K562 (cell line): ENCODE results near the gene SF3A2. TPM values are rescaled to one million over a fixed set of nuclear protein-coding genes. Genes with fewer than 3 reads are reported as not detected.
A peak's percentile ranks its signal among the peaks of the same experiment; 100 is the strongest.

ENCODE experiments used
- ATAC-seq: fragments of 200-7000 bp; cut with Tn5 transposase; 3 replicates; pipeline ENCODE4 v1.9.1; 2020; ENCODE audit warnings: moderate library complexity
- BruUV-seq: library from RNA; stranded (reverse); fragments of 400-500 nt; replicated peaks from 2 replicates; lab custom pipeline; 2021; lab: Mats Ljungman, UMichigan
- CTCF ChIA-PET: fragments of 300-600 bp; formaldehyde crosslinking; extraction: SDS; loops from one replicate; lab custom pipeline; 2021; ENCODE audit warnings: low intra/inter-chr PET ratio; lab: Yijun Ruan, JAX
- POLR2A ChIA-PET: fragments of 300-600, 350-650 bp; sonication (Branson Sonifier 250); formaldehyde crosslinking; extraction: SDS; loops from one replicate; lab custom pipeline; 2021; ENCODE audit warnings: antibody characterized with exemption, inconsistent platforms; lab: Yijun Ruan, JAX
- DNase-seq, 4 experiments: peaks; one replicate each; pipeline versions ENCODE4 v3.0.0 to v3.0.0-alpha.2; 2011 to 2018; ENCODE audit warnings: low spot score in 3 of 4, mixed read lengths in 3 of 4; ENCODE audit errors: extremely low read depth in 1 of 4
- FAIRE-seq: peaks from 2 replicates; lab custom pipeline; 2011; peaks lifted over from hg19 to GRCh38; lab: Jason Lieb, UNC
- H2AFZ ChIP-seq: 2 replicates; pipeline ENCODE4 v1.6.0; 2011; ENCODE audit warnings: low read depth, low read length, control low read depth, inconsistent platforms
- H3K27ac ChIP-seq: fragments of 200-600 bp; 3 replicates; pipeline ENCODE4 v1.8.0; 2011; ENCODE audit warnings: low read depth, mild to moderate bottlenecking, control low read depth, inconsistent platforms, low read length, moderate library complexity, mixed read lengths; ENCODE audit errors: extremely low read depth
- H3K27me3 ChIP-seq, 2 experiments: fragments of 300-600 bp in 1 of 2; 2 replicates in 1 of 2; 3 replicates in 1 of 2; pipeline versions ENCODE4 v1.6.0 to v1.8.0; 2011; ENCODE audit warnings: inconsistent platforms in 2 of 2, low read length in 2 of 2, mild to moderate bottlenecking in 1 of 2, mixed read lengths in 1 of 2, moderate library complexity in 1 of 2; ENCODE audit not compliant: control insufficient read depth in 2 of 2, insufficient read depth in 2 of 2
- H3K36me3 ChIP-seq: fragments of 300-600 bp; 3 replicates; pipeline ENCODE4 v1.8.0; 2011; ENCODE audit warnings: mild to moderate bottlenecking, low read length, inconsistent platforms; ENCODE audit not compliant: control insufficient read depth, insufficient read depth
- H3K4me1 ChIP-seq, 2 experiments: fragments of 200-600 bp in 1 of 2; replicated peaks in 1 of 2; 2 replicates in 1 of 2; 3 replicates in 1 of 2; pipeline versions ENCODE4 v1.5.1 to v1.8.0; 2011; ENCODE audit warnings: inconsistent platforms in 2 of 2, low read length in 2 of 2, mild to moderate bottlenecking in 1 of 2, mixed read lengths in 1 of 2, moderate library complexity in 1 of 2; ENCODE audit not compliant: control insufficient read depth in 2 of 2, insufficient read depth in 2 of 2
- H3K4me2 ChIP-seq: 2 replicates; pipeline ENCODE4 v1.6.1; 2011; ENCODE audit warnings: low read length, control low read depth, inconsistent platforms, mixed read lengths; ENCODE audit not compliant: insufficient read depth
- H3K4me3 ChIP-seq: fragments of 200-600 bp; sonication (generic), shearing (Covaris generic); 2 replicates; pipeline ENCODE4 v1.5.1; 2016; ENCODE audit warnings: control low read depth, inconsistent platforms
- H3K79me2 ChIP-seq: fragments of 200-600 bp; 3 replicates; pipeline ENCODE4 v1.8.0; 2011; ENCODE audit warnings: low read length, inconsistent platforms; ENCODE audit not compliant: control insufficient read depth, insufficient read depth
- H3K9ac ChIP-seq, 2 experiments: 2 replicates each; pipeline versions ENCODE4 v1.6.0 to v1.6.1; 2011; ENCODE audit warnings: low read depth in 2 of 2, low read length in 2 of 2, control low read depth in 1 of 2, inconsistent platforms in 1 of 2, mild to moderate bottlenecking in 1 of 2, mixed read lengths in 1 of 2; ENCODE audit not compliant: insufficient read depth in 1 of 2
- H3K9me1 ChIP-seq: one replicate; pipeline ENCODE4 v1.6.0; 2011; ENCODE audit warnings: inconsistent platforms, mild to moderate bottlenecking, low read length, moderate library complexity; ENCODE audit not compliant: control insufficient read depth, insufficient read depth
- H3K9me3 ChIP-seq: replicated peaks from 2 replicates; pipeline ENCODE4 v1.5.1; 2011; ENCODE audit warnings: low read depth, low read length, inconsistent platforms; ENCODE audit not compliant: control insufficient read depth, insufficient read depth
- H4K20me1 ChIP-seq: replicated peaks from 2 replicates; pipeline ENCODE4 v1.6.1; 2011; ENCODE audit warnings: low read length, inconsistent platforms, mixed read lengths; ENCODE audit not compliant: control insufficient read depth, insufficient read depth
- ATF3 ChIP-seq, 2 experiments: fragments of 450-650 bp in 1 of 2; sonication (generic) in 1 of 2; formaldehyde crosslinking in 1 of 2; IDR thresholded peaks in 1 of 2; conservative IDR thresholded peaks in 1 of 2; 2 replicates each; pipeline versions ENCODE4 v1.6.1 to v1.8.1; 2016 to 2023; ENCODE audit warnings: mild to moderate bottlenecking in 2 of 2, moderate library complexity in 2 of 2, inconsistent platforms in 1 of 2, missing genetic modification reagents in 1 of 2
- BCOR ChIP-seq: fragments of 450-650 bp; IDR thresholded peaks from 2 replicates; pipeline ENCODE4 v1.6.1; 2016
- COPS2 ChIP-seq: fragments of 450-650 bp; conservative IDR thresholded peaks from 2 replicates; pipeline ENCODE4 v1.6.1; 2016; ENCODE audit warnings: mild to moderate bottlenecking, moderate library complexity
- CTCFL ChIP-seq: IDR thresholded peaks from 2 replicates; pipeline ENCODE4 v1.6.1; 2011; ENCODE audit warnings: borderline replicate concordance, low read depth, mild to moderate bottlenecking, moderate library complexity, low read length; ENCODE audit not compliant: insufficient read depth, poor library complexity, severe bottlenecking
- GATAD2B ChIP-seq: fragments of 450-650 bp; IDR thresholded peaks from 2 replicates; pipeline ENCODE4 v1.6.1; 2017; ENCODE audit warnings: mild to moderate bottlenecking, borderline replicate concordance
- HMG20A ChIP-seq: fragments of 450-650 bp; formaldehyde crosslinking; conservative IDR thresholded peaks from 2 replicates; pipeline ENCODE4 v1.4.0; 2020; ENCODE audit warnings: mild to moderate bottlenecking, mixed read lengths
- MCM3 ChIP-seq: fragments of 450-650 bp; IDR thresholded peaks from 2 replicates; pipeline ENCODE4 v1.6.1; 2016
- MECOM ChIP-seq: fragments of 250-450 bp; sonication (Bioruptor Pico); IDR thresholded peaks from 2 replicates; pipeline ENCODE4 v1.8.0; 2022; ENCODE audit warnings: inconsistent platforms
- NBN ChIP-seq: fragments of 450-650 bp; IDR thresholded peaks from 2 replicates; pipeline ENCODE4 v1.6.1; 2016; ENCODE audit warnings: low read depth, mild to moderate bottlenecking
- PML ChIP-seq: IDR thresholded peaks from 2 replicates; pipeline ENCODE4 v1.6.1; 2012; ENCODE audit warnings: low read length, inconsistent platforms
- POLR2G ChIP-seq: fragments of 200-400 bp; formaldehyde crosslinking; IDR thresholded peaks from 2 replicates; pipeline ENCODE4 v1.6.1; 2017; ENCODE audit warnings: low read depth, mild to moderate bottlenecking, antibody characterized with exemption, low read length, moderate library complexity
- RBM22 ChIP-seq: fragments of 200-400 bp; formaldehyde crosslinking; IDR thresholded peaks from 2 replicates; pipeline ENCODE4 v1.6.1; 2018; ENCODE audit warnings: low read length, low read depth; ENCODE audit not compliant: poor library complexity, severe bottlenecking
- ZNF217 ChIP-seq: sonication (generic); formaldehyde crosslinking; IDR thresholded peaks from 2 replicates; pipeline ENCODE4 v1.8.0; 2022; ENCODE audit warnings: mild to moderate bottlenecking, missing genetic modification reagents
- ZNF445 ChIP-seq: fragments of 250-450 bp; sonication (Bioruptor Pico); IDR thresholded peaks from 2 replicates; pipeline ENCODE4 v1.4.0; 2020; ENCODE audit warnings: low read depth, mild to moderate bottlenecking, moderate library complexity
- WGBS: fragments of 100-300 bp; shearing (Covaris generic); methylation state at CpG from one replicate; pipeline ENCODE4 v1.1.6; 2016; ENCODE audit warnings: low coverage, mixed read lengths; ENCODE audit not compliant: insufficient coverage; ENCODE audit errors: missing lambda C conversion rate; 5-methylcytosine and 5-hydroxymethylcytosine counted together
- in situ Hi-C: fragments of 300-500 bp; cut with MboI; formaldehyde crosslinking; loops from 4 replicates; pipeline ENCODE4 v1.15.0; 2018; ENCODE audit warnings: inconsistent platforms, mixed read lengths
- intact Hi-C: fragments of 100-400 bp; cut with micrococcal nuclease; formaldehyde crosslinking; loops from 2 replicates; pipeline ENCODE4 v1.14.2; 2022
- polyA plus RNA-seq, 8 experiments: library from polyadenylated mRNA; depleted of rRNA in 4 of 8; stranded (reverse) in 5 of 8; unstranded in 3 of 8; fragments of >200 nt; fragmentation: Nextera tagmentation in 2 of 8; fragmentation: Illumina TruSeq in 1 of 8; extraction: Ambion mirVana in 2 of 8; extraction: Trizol in 1 of 8; gene quantifications; 2 replicates each; pipeline versions ENCODE4 v1.2.1 to v1.2.3, GENCODE V29; 2011 to 2014; ENCODE audit warnings: inconsistent platforms in 1 of 8, missing spikeins in 1 of 8
- total RNA-seq, 7 experiments: library from RNA; depleted of rRNA in 6 of 7; stranded (reverse); fragments of >200 nt in 6 of 7; fragmentation: Illumina TruSeq in 2 of 7; extraction: Trizol in 2 of 7; gene quantifications; 2 replicates each; pipeline versions ENCODE4 v1.2.1 to v1.2.3, GENCODE V29; 2011 to 2021; ENCODE audit warnings: low replicate concordance in 1 of 7

Gene SF3A2
- total and polyA plus RNA-seq, 9 of the 15 experiments (the other 6 are each of a cell fraction or from before 2014, with no cell fraction given), result 0.17 to 194 (median 22.8) TPM

GRCh38 chr19:2217591-2217990 lies 19.0 kb upstream of the SF3A2 start:
- ChIA-PET CTCF (no interaction called here), POLR2A (no interaction called here)
- FAIRE-seq (no peak), DNase-seq (no peak), ATAC-seq (no peak)
- WGBS, result 94% methylated on average over 16 of the region's 22 CpGs
- H3K4me3 ChIP-seq, result no peak overlapping the region
- no peak overlapping the region for H3K9ac ChIP-seq
- no peaks in the 10 kb centered on the region for H3K27me3 ChIP-seq
- H4K20me1 ChIP-seq, result 0 out of 2 replicates have a peak, but pooled peaks cover 4% of the 10 kb centered on the region
- peak; percentile 89 for TF ChIP-seq RBM22
- TF ChIP-seq NBN, result no peak
- TF ChIP-seq POLR2G, result peak; percentile 67
- no peak overlapping the region for H3K27ac ChIP-seq
- peaks cover 0 to 38% of the 10 kb centered on the region in 2 experiments; a peak in 2 of 5 replicates for H3K4me1 ChIP-seq
- H3K9me1 ChIP-seq, result no peaks in the 10 kb centered on the region
- no peak overlapping the region for H3K4me2 ChIP-seq
- H3K9me3 ChIP-seq, result no peaks in the 10 kb centered on the region
- in situ Hi-C loops, result no loop called here
- peaks cover 95% of the 10 kb centered on the region; the same call in 2 of the 3 replicates for H3K36me3 ChIP-seq
- intact Hi-C loops, result no loop called here
- no peaks in the 10 kb centered on the region for H3K79me2 ChIP-seq
- BruUV-seq, result no TSS peak
- H2AFZ ChIP-seq, result no peak overlapping the region

- H3K79me2 ChIP-seq, result no peaks in the 10 kb centered on the region
- H3K4me2 ChIP-seq, result no peak overlapping the region
- H3K9me3 ChIP-seq, result no peaks in the 10 kb centered on the region
- BruUV-seq, result no TSS peak
- FAIRE-seq (no peak), ATAC-seq (no peak), DNase-seq (no peak)
- in situ Hi-C loops (no loop called here), intact Hi-C loops (no loop called here)
- WGBS, result 97% methylated on average over 6 of the region's 21 CpGs
- H2AFZ ChIP-seq, result no peak overlapping the region
- H3K27me3 ChIP-seq, result no peaks in the 10 kb centered on the region
- ChIA-PET CTCF (no interaction called here), POLR2A (interaction anchor here (0.6 kb wide), 1 partner anchor 537 kb away, joined by 4 read pairs; no protein-coding TSS in a partner anchor)
- H3K4me1 ChIP-seq, result peaks cover 0 to 26% of the 10 kb centered on the region in 2 experiments; a peak in 1 of 5 replicates
- no peaks in the 10 kb centered on the region for H4K20me1 ChIP-seq
- no peaks in the 10 kb centered on the region for H3K9me1 ChIP-seq
- no peak overlapping the region for H3K9ac ChIP-seq
- H3K36me3 ChIP-seq, result peaks cover 93% of the 10 kb centered on the region; the same call in 2 of the 3 replicates
- no peak overlapping the region for H3K27ac ChIP-seq
- no peak overlapping the region for H3K4me3 ChIP-seq
- TF ChIP-seq ZNF445 (no peak), CTCFL (no peak), MCM3 (no peak), GATAD2B (no peak), HMG20A (no peak), ATF3 (IDR thresholded peaks at IDR 0.05) (no peak), ATF3 (CRISPR knock-in tag; conservative IDR thresholded peaks at IDR 0.05) (no peak), PML (no peak), COPS2 (no peak), MECOM (CRISPR knock-in tag) (no peak), ZNF217 (CRISPR knock-in tag) (no peak), BCOR (no peak)
Measured at GRCh38 chr19:2219726-2220125, 16.9 kb upstream of the SF3A2 start.
